DND-41 (cell line): Measurements from ENCODE around the gene MPV17L2.

ENCODE experiments used
- CTCF ChIP-seq: IDR thresholded peaks from 2 replicates; pipeline ENCODE4 v1.5.1; 2012; ENCODE audit warnings: borderline replicate concordance, low read length, moderate library complexity, mild to moderate bottlenecking; ENCODE audit not compliant: poor library complexity, severe bottlenecking; ENCODE audit errors: extremely low read depth
- EZH2 ChIP-seq: IDR thresholded peaks from 3 replicates; pipeline ENCODE4 v1.6.1; 2012; ENCODE audit warnings: borderline replicate concordance, low read depth, mild to moderate bottlenecking, moderate library complexity, low read length, inconsistent platforms; ENCODE audit not compliant: severe bottlenecking

GRCh38 chr19:18218600-18218999, 25.6 kb downstream of the MPV17L2 start:
- TF ChIP-seq EZH2 (no peak), CTCF (no peak)
